Neural cell (in vitro differentiated cells): Measurements from ENCODE around the gene GET3.

ENCODE experiments used
- EP300 ChIP-seq: fragments of 450-650 bp; conservative IDR thresholded peaks from 2 replicates; pipeline ENCODE4 v1.6.1; 2014; ENCODE audit warnings: antibody characterized with exemption, mild to moderate bottlenecking, moderate library complexity; ENCODE audit not compliant: poor library complexity, severe bottlenecking
- EZH2 ChIP-seq: fragments of 200-600, 300-800 bp; shearing (Covaris generic), sonication (generic); IDR thresholded peaks from 2 replicates; pipeline ENCODE4 v1.6.1; 2014; ENCODE audit warnings: antibody characterized with exemption, low read length, borderline replicate concordance, mild to moderate bottlenecking; ENCODE audit not compliant: insufficient read depth, poor library complexity, severe bottlenecking
- MXI1 ChIP-seq: fragments of 450-650 bp; conservative IDR thresholded peaks from 2 replicates; pipeline ENCODE4 v1.6.1; 2014; ENCODE audit warnings: antibody characterized with exemption, mild to moderate bottlenecking; ENCODE audit not compliant: poor library complexity, severe bottlenecking
- POLR2AphosphoS5 ChIP-seq: IDR thresholded peaks from 2 replicates; pipeline ENCODE4 v1.6.1; 2012
- SMC3 ChIP-seq: fragments of 450-650 bp; conservative IDR thresholded peaks from 2 replicates; pipeline ENCODE4 v1.6.1; 2014; ENCODE audit warnings: antibody characterized with exemption, mild to moderate bottlenecking, moderate library complexity; ENCODE audit not compliant: poor library complexity
- TAF1 ChIP-seq: IDR thresholded peaks from 2 replicates; pipeline ENCODE4 v1.6.1; 2012; ENCODE audit warnings: low read depth
- TF ChIP-seq, protein P1 (sequence below): fragments of 450-650 bp; IDR thresholded peaks from 2 replicates; pipeline ENCODE4 v1.5.1; 2014; ENCODE audit warnings: antibody characterized with exemption, mild to moderate bottlenecking, moderate library complexity; ENCODE audit not compliant: poor library complexity, severe bottlenecking

DNA sequence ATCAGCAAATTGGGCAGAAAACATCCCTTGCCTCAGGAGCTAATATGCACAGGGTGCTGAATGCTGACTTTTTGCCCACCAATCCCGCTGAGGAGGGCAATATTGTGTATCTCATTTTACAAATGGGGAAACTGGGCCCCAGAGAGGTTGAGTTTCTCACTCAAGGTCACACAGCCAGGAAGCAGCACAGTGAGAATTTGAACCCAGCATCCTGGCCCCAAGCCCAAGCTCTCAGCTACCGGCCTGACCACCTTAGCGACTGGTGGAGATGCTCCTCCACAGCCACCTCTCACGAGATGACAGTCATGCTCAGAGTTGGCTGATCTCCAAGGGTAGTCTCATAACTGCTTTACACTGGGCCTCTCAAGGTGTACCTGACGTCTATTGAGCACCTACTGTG lies 44.3 kb upstream of the GET3 start:
- TF ChIP-seq, protein P1, sequence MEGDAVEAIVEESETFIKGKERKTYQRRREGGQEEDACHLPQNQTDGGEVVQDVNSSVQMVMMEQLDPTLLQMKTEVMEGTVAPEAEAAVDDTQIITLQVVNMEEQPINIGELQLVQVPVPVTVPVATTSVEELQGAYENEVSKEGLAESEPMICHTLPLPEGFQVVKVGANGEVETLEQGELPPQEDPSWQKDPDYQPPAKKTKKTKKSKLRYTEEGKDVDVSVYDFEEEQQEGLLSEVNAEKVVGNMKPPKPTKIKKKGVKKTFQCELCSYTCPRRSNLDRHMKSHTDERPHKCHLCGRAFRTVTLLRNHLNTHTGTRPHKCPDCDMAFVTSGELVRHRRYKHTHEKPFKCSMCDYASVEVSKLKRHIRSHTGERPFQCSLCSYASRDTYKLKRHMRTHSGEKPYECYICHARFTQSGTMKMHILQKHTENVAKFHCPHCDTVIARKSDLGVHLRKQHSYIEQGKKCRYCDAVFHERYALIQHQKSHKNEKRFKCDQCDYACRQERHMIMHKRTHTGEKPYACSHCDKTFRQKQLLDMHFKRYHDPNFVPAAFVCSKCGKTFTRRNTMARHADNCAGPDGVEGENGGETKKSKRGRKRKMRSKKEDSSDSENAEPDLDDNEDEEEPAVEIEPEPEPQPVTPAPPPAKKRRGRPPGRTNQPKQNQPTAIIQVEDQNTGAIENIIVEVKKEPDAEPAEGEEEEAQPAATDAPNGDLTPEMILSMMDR = no peak
- TF ChIP-seq SMC3 = no peak
- TF ChIP-seq POLR2AphosphoS5 = no peak
- no peak for TF ChIP-seq MXI1
- TF ChIP-seq EZH2 = no peak
- TF ChIP-seq EP300 = no peak
- TF ChIP-seq TAF1 = no peak
